Measurements from ENCODE around the gene TUBGCP6.

The TUBGCP6 gene

DNA sequence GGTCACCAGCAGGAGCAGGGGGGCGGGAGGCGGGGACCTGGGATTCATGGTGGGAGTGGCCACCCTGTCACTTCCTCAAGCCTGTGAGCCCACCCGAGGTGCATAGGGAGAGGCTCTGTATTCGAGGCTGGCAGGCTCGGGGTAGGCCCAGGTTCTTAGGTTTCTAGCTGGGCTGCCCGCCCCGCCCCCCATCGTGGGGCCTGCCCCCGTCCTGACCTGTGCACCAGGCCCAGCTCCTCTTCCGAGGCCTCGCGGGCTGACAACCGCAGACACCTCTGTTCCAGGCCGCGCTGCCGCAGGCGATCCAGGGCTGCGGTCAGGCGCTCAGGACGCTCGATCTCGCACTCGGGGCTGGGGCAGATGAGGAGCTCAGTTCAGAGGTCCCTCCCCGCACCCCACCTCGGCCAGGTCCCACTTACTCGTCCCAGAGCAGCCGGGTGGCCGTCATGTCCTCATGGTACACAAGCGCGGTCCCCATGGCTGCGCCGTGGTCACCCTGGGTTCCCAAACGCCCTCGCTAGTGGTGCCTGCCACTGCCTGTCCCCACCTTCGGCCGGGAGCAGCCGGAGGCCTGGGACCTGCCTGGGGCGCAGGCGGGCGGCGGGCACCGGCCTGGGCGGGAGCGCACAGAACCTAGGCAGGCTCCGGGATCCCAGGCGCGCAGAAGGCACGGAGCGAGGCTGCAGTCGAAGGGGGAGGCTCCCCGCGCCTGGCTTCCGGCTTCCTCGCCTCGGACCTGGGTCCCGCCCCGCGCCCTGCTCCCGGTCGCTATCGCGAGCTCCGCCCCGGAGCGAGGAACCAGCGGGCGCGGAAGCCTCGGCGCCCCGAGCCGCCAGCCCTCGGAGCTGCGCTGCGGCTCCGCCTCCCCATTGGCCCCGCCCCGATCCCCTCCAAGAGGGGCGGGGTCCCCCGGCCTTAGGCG is 6.0 kb upstream of the TUBGCP6 start, which contains the start of gene HDAC10:
Gene HDAC10, minus strand, starts transcription at position 711 of the 922 bp plus-strand sequence. Its CDS starts 233 bp downstream, at position 478.
- DNase-seq (ENCODE audit: low spot score) = peak; percentile 94

DNA sequence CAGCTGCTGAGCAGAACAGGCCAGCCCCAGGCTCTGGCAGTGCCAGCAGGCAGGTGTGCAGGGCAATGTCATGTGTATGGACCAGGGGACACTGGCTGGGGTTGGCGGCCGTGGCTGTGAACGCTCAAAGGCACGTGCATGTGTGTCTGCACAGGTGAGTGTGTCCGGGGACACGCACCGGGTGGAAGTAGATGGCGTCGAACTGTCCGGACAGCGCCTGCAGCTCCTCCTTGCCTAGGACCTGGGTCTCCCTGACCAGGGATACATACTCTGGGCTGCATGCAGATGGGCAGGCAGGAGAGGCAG is 5.4 kb upstream of the TUBGCP6 start:
- DNase-seq (ENCODE audit: low spot score) = no peak

DNA sequence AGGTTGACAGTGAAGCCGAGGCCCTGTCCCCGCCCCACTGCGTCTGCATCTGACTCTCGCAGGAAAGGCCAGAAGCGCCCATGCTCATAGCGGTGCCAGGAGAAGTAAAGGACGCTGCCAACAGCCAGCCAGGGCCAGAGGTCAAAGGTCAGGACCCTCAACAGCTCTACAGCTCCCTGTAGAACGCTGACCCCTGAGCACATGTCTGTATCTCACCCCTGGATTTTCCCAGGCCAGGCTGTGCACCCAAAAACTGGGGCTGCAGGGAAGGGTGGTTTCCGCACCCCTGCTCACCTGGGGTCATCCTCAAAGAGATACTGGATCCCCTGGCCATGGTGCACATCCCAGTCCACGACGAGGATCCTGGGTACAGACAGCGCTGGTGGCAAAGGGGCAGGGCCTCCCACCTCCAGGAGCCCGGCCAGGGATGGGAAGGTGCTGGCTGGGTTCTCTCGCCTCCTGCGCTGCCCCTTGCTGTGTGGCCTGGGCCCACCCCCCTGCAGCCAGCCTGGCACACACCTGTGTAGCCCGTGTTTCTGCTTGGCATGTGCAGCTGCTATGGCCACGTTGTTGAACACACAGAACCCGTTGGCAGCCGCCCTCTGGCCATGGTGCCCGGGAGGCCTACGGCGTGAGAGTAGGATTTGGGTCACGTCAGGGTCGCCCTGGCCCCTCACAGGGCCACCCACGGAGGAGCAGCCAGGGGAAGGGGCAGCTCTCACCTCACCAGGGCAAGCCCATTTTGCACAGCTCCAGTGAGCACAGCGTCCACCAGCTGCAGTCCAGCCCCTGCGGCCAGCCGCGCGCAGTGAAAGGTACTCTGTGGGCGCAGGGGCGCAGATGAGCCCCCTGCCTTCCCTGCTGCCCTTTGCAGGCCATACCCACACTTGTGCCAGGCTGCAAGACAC is 4.8 kb upstream of the TUBGCP6 start:
- DNase-seq (ENCODE audit: low spot score) = no peak

DNA sequence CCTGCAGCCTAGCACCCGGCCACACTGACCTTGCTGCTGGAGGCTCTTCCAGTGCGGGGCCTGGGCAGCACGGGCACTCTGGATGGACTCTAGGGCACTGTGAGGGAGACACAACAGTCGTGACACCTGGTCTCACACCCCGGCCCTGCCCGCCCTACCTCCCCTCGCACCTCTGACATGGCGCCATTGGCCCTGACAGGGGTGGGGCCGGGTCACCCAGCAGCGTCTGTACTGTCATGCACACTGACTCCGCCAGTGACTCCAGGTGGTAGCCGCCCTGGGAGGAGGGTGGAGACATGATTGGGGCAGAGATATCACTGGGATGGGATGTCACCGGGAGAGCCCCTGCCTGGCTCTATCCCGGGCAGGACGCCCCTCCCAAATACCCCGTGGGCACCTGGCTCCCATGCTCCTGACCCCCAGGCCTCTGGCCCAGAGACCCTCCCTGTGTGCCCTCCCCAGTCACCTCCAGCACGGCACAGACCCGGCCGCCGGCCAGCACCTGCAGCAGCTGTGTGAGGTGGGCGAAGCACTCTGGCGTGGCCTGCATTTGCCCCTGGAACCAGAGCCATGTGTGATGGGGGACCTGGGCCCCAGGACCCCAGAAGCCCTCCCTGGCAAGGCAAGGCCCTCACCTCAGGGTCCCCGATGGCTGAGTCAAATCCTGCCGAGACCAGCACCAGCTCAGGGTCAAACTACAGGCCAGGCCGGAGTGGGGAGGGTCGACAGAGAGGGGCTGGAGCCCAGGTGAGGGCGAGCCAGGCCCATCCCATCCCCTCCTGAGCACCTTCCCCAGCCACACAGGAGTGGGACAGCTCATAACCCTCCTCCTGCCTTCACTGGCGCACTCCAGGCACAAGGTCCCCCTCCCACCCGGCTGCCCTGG is 3.6 kb upstream of the TUBGCP6 start:
- no peak for DNase-seq (ENCODE audit: low spot score)

DNA sequence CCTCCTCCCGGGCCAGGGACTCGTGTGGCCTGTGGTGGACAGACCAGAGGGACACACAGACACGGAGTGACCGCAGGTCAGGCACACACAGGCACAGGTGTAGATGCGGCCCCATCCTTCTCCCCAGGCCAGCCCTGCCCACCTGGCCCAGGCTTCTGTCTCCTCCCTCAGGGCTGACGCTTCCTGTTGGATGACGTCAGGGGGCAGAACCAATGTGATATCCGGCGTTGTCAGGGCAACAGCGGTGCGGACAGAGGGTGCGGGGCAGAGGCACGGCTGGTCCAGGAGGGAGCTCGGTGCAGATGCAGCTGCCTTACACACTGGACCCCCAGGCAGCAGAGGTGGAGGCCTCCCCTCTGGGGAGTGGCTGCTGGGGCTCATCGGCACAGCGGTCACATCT is 2.9 kb upstream of the TUBGCP6 start:
- DNase-seq (ENCODE audit: low spot score) = peak; percentile 66

DNA sequence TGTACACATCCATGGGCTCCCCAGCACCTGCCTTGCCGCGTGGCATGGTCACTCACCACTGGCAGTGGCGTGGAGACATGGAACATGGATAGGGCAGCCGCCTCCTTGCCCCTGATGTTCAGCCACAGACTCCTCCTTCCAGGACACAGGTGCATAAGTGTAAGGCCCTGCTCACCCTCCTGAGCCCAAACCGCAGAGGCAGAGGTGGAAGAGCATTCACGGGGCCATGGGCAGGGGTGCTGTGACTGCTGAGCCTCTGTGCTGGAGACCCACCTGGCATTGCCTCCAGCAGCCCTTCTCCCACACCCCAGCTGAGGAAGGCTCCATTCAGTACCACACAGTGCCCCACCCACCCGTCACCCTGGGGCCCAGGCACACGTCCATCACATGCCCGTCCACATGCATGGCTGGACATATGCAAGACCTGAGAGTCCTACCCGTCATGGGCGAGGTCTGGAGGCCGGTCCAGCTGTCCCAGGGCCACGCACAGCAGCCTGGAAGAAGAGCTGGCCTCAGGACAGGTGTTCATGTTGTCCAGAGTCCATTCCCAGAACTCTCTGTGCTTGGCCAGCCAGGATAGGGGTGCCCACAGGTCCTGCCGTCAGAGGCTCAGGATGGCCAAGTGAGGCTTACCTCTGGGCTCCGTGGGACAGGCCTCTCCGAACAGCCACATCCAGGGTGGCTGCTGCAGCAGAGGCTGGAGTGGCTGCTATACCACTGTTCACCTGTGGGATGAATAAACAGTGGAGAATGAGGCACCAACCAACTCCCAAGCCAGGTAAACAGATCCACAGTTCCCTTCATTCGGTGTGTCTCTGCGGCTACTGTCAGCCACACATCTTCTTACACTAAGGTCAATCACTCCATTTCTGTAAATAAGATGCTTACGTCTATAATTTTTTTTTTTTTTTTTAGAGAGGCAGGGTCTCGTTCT is 1.7 kb upstream of the TUBGCP6 start:
- DNase-seq (ENCODE audit: low spot score) = no peak

DNA sequence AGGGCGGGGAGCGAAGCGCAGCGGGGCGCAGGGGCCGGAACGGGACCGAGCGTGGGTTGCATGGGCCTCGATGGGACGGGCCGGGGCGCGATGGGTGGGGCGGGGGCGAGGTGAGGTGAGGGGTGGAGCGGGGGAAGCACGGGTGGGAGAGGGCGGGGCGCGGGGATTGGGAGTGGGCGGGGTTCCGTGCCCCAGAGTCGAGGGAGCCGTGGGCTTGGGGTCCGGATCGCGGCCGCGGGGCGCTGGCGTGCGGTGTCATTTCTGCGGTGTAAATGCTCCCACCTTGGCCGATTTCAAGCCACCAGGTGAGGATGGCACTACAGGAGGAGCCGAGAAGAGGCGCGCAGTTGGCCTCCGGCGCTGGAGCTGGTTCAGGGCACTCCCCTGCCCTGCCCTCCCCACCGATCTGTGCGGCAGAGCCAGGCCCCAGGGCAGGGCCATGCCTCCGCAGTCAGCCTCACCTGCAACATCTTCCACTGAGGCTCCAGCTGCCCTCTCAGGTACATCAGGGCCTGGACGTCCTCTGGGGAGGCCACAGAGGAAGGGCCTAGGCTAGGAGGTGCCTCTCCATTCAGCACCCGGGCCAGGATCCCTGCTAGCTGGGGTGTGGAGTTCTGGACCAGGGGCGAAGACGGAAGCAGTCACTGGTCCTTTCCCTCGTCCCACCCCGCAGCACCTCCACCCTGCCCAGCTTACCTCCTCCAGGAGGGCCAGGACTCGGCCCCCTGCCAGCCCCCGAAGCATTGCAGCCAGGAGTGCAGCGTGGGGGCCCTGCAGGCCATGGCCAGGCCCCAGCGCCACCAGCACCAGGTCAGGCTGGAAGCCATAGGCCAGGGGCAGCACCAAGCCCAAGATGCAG is 620 bp upstream of the TUBGCP6 start:
- no peak for DNase-seq (ENCODE audit: low spot score)

DNA sequence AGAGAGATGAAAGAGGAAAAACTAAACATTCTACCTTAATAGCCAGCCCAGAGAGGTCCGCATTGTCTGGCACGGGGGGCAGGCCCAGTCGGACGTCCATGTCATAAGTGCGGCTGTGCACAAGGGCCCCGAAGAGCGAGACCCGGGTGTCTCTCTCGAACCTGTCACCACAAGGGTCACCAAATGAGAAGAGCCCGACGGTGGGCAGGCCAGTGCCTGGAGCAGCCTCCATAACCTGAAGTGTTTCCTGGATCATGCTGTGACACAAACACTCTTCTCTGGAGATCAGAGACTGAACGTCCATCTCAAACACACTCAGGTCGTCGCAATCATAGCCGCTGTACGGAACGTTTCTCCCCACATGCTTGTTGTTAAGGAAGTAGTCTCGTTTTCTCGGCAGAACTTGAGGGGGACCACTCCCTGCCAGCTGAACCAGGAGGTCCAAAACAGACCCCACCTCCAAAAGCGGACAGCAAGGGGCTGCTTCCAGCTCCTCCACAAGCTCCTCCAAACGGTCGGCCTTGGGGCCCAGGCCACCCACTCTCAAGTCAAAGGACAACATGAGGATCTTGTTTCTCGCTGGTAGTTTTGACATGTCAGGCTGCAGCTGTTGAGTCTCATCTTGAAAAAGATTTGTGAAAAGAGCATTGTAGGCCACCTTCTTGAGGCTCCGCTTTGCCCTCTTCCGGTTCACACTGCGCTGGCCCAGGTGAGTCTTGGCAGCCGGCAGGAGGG is 971 bp downstream of the TUBGCP6 start:
- no peak for DNase-seq (ENCODE audit: low spot score)

DNA sequence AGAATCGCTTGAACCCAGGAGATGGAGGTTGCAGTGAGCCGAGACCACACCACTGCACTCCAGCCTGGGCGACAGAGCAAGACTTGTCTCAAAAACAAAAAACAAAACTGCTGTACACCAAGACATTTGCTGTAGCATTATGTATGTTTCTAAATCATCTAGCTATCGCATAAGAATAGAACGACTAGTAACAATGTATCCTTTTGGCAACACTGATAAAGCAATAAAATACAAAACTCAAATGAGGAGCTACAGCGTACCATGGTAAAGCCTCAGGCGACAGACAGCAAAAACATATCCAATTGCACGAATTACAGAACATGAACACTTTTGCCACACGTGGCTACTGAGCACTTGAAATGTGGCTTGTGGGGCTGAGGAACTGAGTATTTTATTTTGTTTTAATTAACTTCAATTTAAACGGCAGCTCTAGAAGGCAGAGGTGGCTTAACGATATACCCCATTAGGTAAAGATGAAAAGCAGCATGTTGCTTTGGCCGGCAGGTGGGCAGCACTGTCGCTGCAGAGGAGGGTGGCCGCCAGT is 2.3 kb downstream of the TUBGCP6 start:
- DNase-seq (ENCODE audit: low spot score) = no peak

DNA sequence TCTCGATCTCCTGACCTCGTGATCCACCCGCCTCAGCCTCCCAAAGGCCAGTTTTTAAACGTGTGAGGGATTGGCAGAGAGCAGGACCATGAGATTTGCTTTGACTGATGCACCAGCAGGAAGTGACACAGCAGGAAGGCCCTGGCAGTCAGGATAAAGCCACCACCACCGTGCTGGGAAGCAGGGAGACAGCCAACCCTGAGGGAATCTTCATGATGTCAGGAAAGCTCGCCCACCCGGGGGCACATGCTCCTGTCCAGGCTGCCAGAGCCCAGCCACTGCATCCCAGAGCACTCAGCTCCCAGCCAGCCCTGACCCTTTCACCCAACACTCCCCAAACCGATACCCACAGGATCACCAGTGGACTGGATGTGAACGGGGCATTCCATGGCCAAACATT is 6.1 kb downstream of the TUBGCP6 start:
- no peak for DNase-seq (ENCODE audit: low spot score)

DNA sequence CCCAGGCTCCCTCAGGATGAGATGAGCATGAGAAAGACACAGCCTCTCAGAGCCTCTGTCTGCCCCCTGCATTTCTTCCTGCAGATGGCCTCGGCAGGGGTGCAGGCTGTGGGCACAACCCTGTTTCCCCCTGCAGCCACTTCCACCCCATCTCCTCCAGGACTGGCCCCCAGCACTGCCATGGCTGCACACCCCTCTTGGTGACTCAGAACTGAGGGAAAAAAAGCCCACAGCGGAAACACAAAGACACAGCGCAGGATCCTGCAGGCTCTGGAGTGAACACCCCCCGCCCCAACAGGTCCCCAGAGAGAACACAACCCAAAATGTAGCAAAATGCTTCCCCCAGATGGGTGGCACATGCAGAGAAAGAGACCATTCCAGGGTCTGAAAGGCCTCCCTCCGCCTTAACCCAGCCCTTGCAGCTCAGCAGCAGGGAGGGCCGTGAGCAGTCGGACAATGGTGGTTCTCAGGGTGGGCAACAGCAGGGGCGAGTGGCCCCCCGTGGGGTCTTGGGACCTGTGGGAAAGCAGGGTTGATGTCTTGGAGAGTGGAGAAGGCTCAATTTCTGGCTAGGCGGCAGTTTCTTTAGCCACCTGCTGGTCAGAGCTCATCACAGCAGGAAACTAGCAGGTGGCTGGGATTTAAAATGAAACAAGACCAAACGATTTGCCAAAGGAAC is 8.0 kb downstream of the TUBGCP6 start:
- peak; percentile 55 for DNase-seq (ENCODE audit: low spot score)

DNA sequence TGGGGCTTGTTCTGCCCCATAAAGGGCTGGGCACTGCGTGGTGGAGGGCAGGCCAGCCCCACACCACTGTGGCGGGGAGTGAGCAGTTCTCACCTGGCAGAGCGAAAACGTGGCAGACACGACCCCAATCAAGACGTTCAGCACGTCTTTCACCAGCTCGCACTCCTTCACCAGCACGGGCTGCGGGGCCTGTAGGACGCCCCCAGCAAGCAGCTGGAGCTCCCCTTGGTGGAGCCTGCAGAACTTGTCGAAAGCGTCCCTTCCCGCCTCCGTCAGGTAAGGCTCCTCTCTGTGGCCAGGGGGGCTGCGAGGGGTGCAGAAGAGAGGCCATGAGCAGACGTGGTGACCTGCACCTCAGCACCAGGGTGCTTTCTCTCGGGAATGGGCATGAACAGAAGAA is 11.6 kb downstream of the TUBGCP6 start:
- no peak for DNase-seq (ENCODE audit: low spot score)

DNA sequence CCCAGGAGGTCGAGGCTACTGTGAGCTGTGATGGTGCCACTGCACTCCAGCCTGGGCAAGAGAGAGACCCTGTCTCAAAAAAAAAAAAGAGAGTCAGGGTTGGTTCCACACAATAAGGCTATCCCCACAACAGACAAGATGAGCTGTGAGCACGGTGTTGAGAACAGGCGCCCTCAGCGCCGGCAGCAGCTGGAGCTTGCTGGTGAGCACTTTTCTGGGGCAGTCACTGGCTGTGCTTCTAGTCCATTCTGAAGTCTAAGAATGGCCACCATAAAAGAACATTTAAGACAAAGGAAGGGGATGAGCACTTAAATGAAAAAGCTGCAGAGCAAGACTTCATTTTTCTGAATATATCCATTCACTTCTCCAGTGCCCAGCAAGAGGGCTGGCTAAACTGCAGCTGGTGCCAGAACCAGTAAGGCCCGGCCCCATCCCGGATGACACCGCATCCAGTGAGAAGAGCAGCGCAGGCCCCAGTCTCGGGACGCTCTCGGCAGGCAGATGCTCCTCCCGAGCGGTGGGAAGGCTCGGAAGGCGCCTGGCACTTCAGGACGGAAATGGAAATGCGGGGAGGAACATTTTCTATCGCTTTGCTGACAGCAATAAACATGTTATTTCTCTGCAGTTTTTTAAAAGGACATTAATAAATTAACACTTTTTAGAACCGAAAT is 12.2 kb downstream of the TUBGCP6 start:
- DNase-seq (ENCODE audit: low spot score) = no peak

DNA sequence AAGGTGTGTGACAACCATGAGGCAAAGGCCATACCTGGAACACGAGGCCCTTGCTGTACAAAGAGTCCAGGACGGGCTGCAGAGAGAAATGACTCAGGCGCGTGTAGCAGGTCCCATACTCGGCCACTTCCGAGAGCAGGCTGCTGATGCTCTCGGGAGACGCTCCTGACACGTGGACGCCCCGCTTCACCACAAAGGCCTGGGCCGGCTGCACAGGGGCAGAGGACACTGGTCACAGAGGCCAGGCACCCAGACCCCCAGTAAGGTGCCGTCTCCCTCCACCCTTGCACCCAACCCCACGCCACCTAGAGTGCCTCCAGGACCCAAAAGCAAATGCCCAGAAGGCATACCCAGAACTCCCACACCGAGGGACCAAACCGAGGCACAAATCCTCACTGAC is 15.5 kb downstream of the TUBGCP6 start:
- DNase-seq (ENCODE audit: low spot score) = no peak

DNA sequence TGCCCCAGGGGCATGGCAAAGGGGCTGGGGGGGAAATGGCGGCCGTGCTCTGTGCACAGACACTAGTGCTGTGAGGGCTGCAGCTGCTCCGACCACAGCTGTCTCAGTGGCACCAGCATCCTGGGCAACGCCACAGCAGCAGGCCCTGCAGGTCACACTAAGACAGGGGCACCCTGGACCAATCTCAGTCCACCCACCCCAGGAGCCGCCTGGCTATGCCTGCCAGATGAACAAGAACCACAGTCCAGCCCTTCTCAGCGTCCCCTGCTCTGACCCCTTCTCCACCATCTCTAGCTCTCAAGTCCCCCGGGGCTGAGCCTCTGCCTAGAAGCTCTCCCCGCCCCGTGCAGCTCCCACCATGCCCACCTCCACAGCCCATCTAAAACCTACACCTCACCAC is 16.5 kb downstream of the TUBGCP6 start:
- DNase-seq (ENCODE audit: low spot score) = no peak

DNA sequence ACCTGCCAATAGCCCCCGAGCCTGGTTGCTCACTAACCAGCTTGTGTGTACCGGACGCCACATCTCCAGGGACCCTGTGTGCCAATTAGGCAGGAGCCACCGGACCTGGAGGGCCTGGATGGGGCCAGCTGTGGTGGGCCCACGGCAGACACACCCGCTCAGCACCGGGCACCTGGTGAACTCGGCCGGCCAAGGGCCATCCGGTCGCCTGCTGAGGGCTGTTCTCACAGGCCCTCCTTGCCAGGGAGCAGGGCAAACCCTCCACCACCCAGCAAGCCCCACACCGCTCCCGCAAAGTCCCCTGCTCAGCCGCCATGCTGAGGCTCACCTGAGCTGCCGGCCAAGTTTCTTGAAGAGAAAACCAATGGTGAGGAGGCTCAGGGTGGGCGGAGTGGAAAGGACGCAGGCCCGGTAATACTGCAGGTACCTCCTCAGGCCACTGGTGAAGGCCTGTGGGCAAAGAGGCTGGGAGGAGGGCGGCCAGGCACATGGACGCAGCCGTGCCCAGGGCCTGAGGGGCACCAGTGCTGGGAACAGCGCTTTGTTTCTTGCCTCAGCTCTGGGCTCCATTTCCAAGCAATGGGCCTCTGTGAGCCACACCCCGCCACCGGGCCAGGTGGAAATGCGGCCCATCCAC is 17.1 kb downstream of the TUBGCP6 start:
- no peak for DNase-seq (ENCODE audit: low spot score)

DNA sequence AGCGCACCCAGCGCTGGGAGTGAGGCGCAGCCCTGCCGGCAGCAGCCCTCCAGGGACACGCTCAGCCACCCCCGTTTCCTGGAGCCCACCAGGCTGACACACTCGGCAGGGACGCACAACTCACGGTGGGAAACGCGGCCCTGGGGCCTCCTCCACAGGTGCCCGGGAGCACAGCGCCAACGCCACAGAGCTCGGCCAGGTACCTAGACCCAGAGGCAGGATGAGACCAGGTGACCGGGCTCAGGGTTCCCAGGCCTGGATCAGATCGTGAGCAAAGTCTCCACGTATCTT is 18.0 kb downstream of the TUBGCP6 start:
- no peak for DNase-seq (ENCODE audit: low spot score)
